Breast epithelium (tissue), 3 donors: ENCODE results near the gene AK1.

Experiments used
- CTCF ChIP-seq, 3 donors: fragments of 450-650 bp; IDR thresholded peaks; one replicate each; pipeline ENCODE4 v1.5.1; 2016 to 2017; ENCODE audit warnings: antibody characterized with exemption in 3 of 3, mild to moderate bottlenecking in 3 of 3, moderate library complexity in 3 of 3
- POLR2A ChIP-seq: fragments of 450-650 bp; IDR thresholded peaks from one replicate; pipeline ENCODE4 v1.6.1; 2016; ENCODE audit warnings: antibody characterized with exemption, mild to moderate bottlenecking, moderate library complexity

GRCh38 chr9:127890053-127890452 lies 12.6 kb upstream of the AK1 start:
- TF ChIP-seq CTCF (IDR thresholded peaks at IDR 0.05) (no peak), POLR2A (no peak)
